ENCODE measurements around the gene TEX52. TPM values are rescaled to one million over a fixed set of nuclear protein-coding genes. Genes with fewer than 3 reads are reported as not detected.

The TEX52 gene
- total RNA-seq, 1 experiment from 2014 or later = not detected

DNA sequence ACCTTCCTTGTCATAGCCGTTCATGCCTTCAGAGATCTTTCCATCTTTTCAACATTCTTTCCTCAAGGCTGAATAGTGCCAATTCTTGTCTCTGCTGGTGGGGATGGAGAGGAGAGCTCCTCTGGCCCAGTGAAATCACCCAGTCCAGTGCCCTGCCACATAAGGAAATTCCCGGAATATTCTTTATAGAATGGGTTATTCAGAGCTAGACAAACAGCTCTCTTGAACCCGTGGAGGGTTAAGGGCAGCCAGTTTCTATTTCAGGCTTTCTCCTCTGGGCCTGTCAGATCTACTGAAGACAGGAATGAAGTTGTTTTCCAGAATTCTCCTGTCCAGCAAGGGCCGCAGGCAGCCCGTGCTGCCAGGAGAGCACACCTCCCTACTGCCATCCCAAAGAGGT, 13.9 kb downstream of the TEX52 start:
- Histone ChIP-seq H3K4me2 (no peak overlapping the region), H3K27me3 (ENCODE audit: insufficient read depth, low read depth) (no peaks in the 10 kb centered on the region), H3K4me3 (no peak overlapping the region), H3F3A (ENCODE audit: insufficient read depth, low read depth) (no peaks in the 10 kb centered on the region; the same call in 1 of the 2 replicates), H3K9me2 (ENCODE audit: insufficient read depth) (no peaks in the 10 kb centered on the region), H3K36me3 (ENCODE audit: low read depth) (no peaks in the 10 kb centered on the region), H3K79me2 (ENCODE audit: low read depth) (no peaks in the 10 kb centered on the region), H3K9me3 (ENCODE audit: insufficient read depth, low read depth) (no peaks in the 10 kb centered on the region), H4K20me1 (ENCODE audit: insufficient read depth) (no peaks in the 10 kb centered on the region), H3K27ac (no peak overlapping the region), H2AFZ (no peak overlapping the region), H3K4me1 (replicated peaks; ENCODE audit: insufficient read depth) (no peaks in the 10 kb centered on the region)
- no TSS peak for BruUV-seq (replicated peaks)
- ChIA-PET POLR2A (ENCODE audit: unreplicated experiment) (no interaction called here), CTCF (interaction anchor here (1.5 kb wide), 1 partner anchor 11 kb away, joined by 4 read pairs; no protein-coding TSS in a partner anchor)
- no peak for DNase-seq
- TF ChIP-seq EZH2 (IDR thresholded peaks at IDR 0.05; ENCODE audit: low read depth) (no peak), CTCF (conservative IDR thresholded peaks at IDR 0.05) (no peak)
- intact Hi-C loops (cut with micrococcal nuclease; ENCODE audit: unreplicated experiment) = no loop called here

GRCh38 chr12:2841056-2841650, 15.7 kb downstream of the TEX52 start:
- H3K79me2 ChIP-seq (ENCODE audit: low read depth) = no peaks in the 10 kb centered on the region
- no peak overlapping the region for H3K4me3 ChIP-seq
- BruUV-seq (replicated peaks) = no TSS peak
- no peaks in the 10 kb centered on the region for H3K36me3 ChIP-seq (ENCODE audit: low read depth)
- H3K27ac ChIP-seq = no peak overlapping the region
- TF ChIP-seq CTCF (conservative IDR thresholded peaks at IDR 0.05) (no peak), EZH2 (IDR thresholded peaks at IDR 0.05; ENCODE audit: low read depth) (no peak)
- no peaks in the 10 kb centered on the region for H3K4me1 ChIP-seq (replicated peaks; ENCODE audit: insufficient read depth)
- no peak for DNase-seq
- peaks cover 1% of the 10 kb centered on the region; the same call in 1 of the 2 replicates for H3F3A ChIP-seq (ENCODE audit: insufficient read depth, low read depth)
- H3K4me2 ChIP-seq = no peak overlapping the region
- intact Hi-C loops (cut with micrococcal nuclease; ENCODE audit: unreplicated experiment) = no loop called here
- ChIA-PET POLR2A (ENCODE audit: unreplicated experiment) (no interaction called here), CTCF (no interaction called here)
- no peaks in the 10 kb centered on the region for H4K20me1 ChIP-seq (ENCODE audit: insufficient read depth)
- H3K9me2 ChIP-seq (ENCODE audit: insufficient read depth) = no peaks in the 10 kb centered on the region
- no peaks in the 10 kb centered on the region for H3K9me3 ChIP-seq (ENCODE audit: insufficient read depth, low read depth)
- no peaks in the 10 kb centered on the region for H3K27me3 ChIP-seq (ENCODE audit: insufficient read depth, low read depth)
- H2AFZ ChIP-seq = no peak overlapping the region

DNA sequence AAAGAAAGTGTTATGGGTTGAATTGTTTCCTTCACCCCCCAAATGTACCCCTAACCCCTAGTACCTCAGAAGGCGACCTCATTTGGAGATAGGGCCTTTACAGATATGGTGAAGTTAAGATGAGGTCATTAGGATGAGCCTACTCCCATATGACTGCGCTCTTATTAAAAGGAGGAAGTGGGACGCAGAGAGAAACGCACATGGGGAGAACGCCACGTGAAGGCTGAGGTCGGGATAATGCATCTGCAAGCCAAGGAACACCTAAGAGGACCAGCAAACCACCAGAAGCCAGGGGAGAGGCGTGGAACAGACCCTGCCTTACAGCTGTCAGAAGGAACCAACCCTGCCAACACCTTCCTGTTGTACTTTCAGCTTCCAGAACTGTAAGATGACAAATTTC, 20.3 kb downstream of the TEX52 start:
- BruUV-seq (replicated peaks) = no TSS peak
- no peaks in the 10 kb centered on the region for H3K4me1 ChIP-seq (replicated peaks; ENCODE audit: insufficient read depth)
- H3K36me3 ChIP-seq (ENCODE audit: low read depth) = no peaks in the 10 kb centered on the region
- no peaks in the 10 kb centered on the region for H3K27me3 ChIP-seq (ENCODE audit: insufficient read depth, low read depth)
- H3K9me3 ChIP-seq (ENCODE audit: insufficient read depth, low read depth) = no peaks in the 10 kb centered on the region
- H3K9me2 ChIP-seq (ENCODE audit: insufficient read depth) = no peaks in the 10 kb centered on the region
- TF ChIP-seq EZH2 (IDR thresholded peaks at IDR 0.05; ENCODE audit: low read depth) = no peak
- no peak for TF ChIP-seq CTCF (conservative IDR thresholded peaks at IDR 0.05)
- POLR2A ChIA-PET (ENCODE audit: unreplicated experiment) = interaction anchor here (0.6 kb wide), 1 partner anchor 50 kb away, joined by 5 read pairs; no protein-coding TSS in a partner anchor
- no peak overlapping the region for H3K4me3 ChIP-seq
- H3K27ac ChIP-seq = no peak overlapping the region
- H3F3A ChIP-seq (ENCODE audit: insufficient read depth, low read depth) = peaks cover 6% of the 10 kb centered on the region; the same call in 1 of the 2 replicates
- no peak overlapping the region for H2AFZ ChIP-seq
- no peak for DNase-seq
- intact Hi-C loops (cut with micrococcal nuclease; ENCODE audit: unreplicated experiment) = no loop called here
- H3K79me2 ChIP-seq (ENCODE audit: low read depth) = no peaks in the 10 kb centered on the region
- CTCF ChIA-PET = interaction anchor here (0.6 kb wide), 1 partner anchor 39 kb away, joined by 4 read pairs; no protein-coding TSS in a partner anchor
- no peak overlapping the region for H3K4me2 ChIP-seq
- no peaks in the 10 kb centered on the region for H4K20me1 ChIP-seq (ENCODE audit: insufficient read depth)
